NCI-H1417 treated with DMSO at 0.1 percent for 48 hours (cell line): ENCODE measurements around the gene RCAN3.
"Not testable (repeated sequence)": the region's sequence is repeated elsewhere in the genome, so short reads cannot be mapped to it uniquely, and the experiment has no call there.

ENCODE experiments used
- DNase-seq: peaks from one replicate; lab custom pipeline; 2025; lab: John Stamatoyannopoulos, UW

RCAN3 gene

GRCh38 chr1:24502709-24503058 lies at the start of gene RCAN3:
Gene RCAN3, plus strand, starts transcription at chr1:24502836. Its CDS starts 11,537 bp downstream, at chr1:24514373.
- no peak for DNase-seq

GRCh38 chr1:24452922-24453485 lies 49.6 kb upstream of the RCAN3 start:
- DNase-seq = no peak

- no peak for DNase-seq
Measured at GRCh38 chr1:24454673-24455072, 48.0 kb upstream of the RCAN3 start.

- DNase-seq = no peak
Measured at GRCh38 chr1:24455272-24455671, 47.4 kb upstream of the RCAN3 start.

GRCh38 chr1:24457866-24458265 lies 44.8 kb upstream of the RCAN3 start:
- DNase-seq = no peak

- no peak for DNase-seq
Measured at GRCh38 chr1:24459551-24460266, 42.9 kb upstream of the RCAN3 start.

- DNase-seq = not testable (repeated sequence)
Measured at GRCh38 chr1:24462128-24462527, 40.5 kb upstream of the RCAN3 start.

- peak; percentile 13 for DNase-seq
Measured at GRCh38 chr1:24463776-24464735, 38.6 kb upstream of the RCAN3 start.

- no peak for DNase-seq
Measured at GRCh38 chr1:24465099-24465498, 37.5 kb upstream of the RCAN3 start.

- DNase-seq = no peak
Measured at GRCh38 chr1:24465638-24466037, 37.0 kb upstream of the RCAN3 start.

GRCh38 chr1:24468685-24469316 lies 33.8 kb upstream of the RCAN3 start:
- DNase-seq = no peak

- no peak for DNase-seq
Measured at GRCh38 chr1:24470592-24470991, 32.0 kb upstream of the RCAN3 start.

- no peak for DNase-seq
Measured at GRCh38 chr1:24472527-24473251, 29.9 kb upstream of the RCAN3 start.

- DNase-seq = no peak
Measured at GRCh38 chr1:24474193-24474592, 28.4 kb upstream of the RCAN3 start.

GRCh38 chr1:24475700-24476099 lies 26.9 kb upstream of the RCAN3 start:
- no peak for DNase-seq

GRCh38 chr1:24476571-24476970 lies 26.1 kb upstream of the RCAN3 start:
- no peak for DNase-seq

- DNase-seq = no peak
Measured at GRCh38 chr1:24477309-24477708, 25.3 kb upstream of the RCAN3 start.

GRCh38 chr1:24481101-24481500 lies 21.5 kb upstream of the RCAN3 start:
- DNase-seq = no peak

- no peak for DNase-seq
Measured at GRCh38 chr1:24481843-24482610, 20.6 kb upstream of the RCAN3 start.

- no peak for DNase-seq
Measured at GRCh38 chr1:24483441-24483840, 19.2 kb upstream of the RCAN3 start.

- no peak for DNase-seq
Measured at GRCh38 chr1:24484199-24484598, 18.4 kb upstream of the RCAN3 start.
